Sigmoid colon (tissue), 7 donors: ENCODE results near the gene TSPEAR. TPM values are rescaled to one million over a fixed set of nuclear protein-coding genes. Genes with fewer than 3 reads are reported as not detected.
"Not testable (repeated sequence)": the region's sequence is repeated elsewhere in the genome, so short reads cannot be mapped to it uniquely, and the experiment has no call there.

ENCODE experiments used
- DNase-seq: peaks from one replicate; pipeline ENCODE4 v3.0.0-alpha.2; 2019
- H3K27ac ChIP-seq, 4 donors: fragments of 200-600 bp; sonication (generic); one replicate each; pipeline ENCODE4 v1.5.1; 2016 to 2019; ENCODE audit warnings: mild to moderate bottlenecking in 1 of 4
- H3K27me3 ChIP-seq, 3 donors: fragments of 200-600 bp; sonication (generic); one replicate each; pipeline ENCODE4 v1.5.1; 2019; ENCODE audit warnings: mild to moderate bottlenecking in 1 of 3
- H3K36me3 ChIP-seq, 4 donors: fragments of 200-600 bp; sonication (generic); one replicate each; pipeline ENCODE4 v1.5.1; 2016 to 2019
- H3K4me1 ChIP-seq, 4 donors: fragments of 200-600 bp; sonication (generic); one replicate each; pipeline ENCODE4 v1.5.1; 2017 to 2019
- H3K4me3 ChIP-seq, 4 donors: fragments of 200-600 bp; sonication (generic); one replicate each; pipeline ENCODE4 v1.5.1; 2017 to 2019; ENCODE audit warnings: mild to moderate bottlenecking in 2 of 4, moderate library complexity in 1 of 4
- H3K9me3 ChIP-seq, 4 donors: fragments of 200-600 bp in 3 of 4; sonication (generic) in 3 of 4; one replicate each; pipeline versions ENCODE4 v1.5.1 to v1.6.1; 2013 to 2019
- EP300 ChIP-seq, 4 donors: sonication (generic); formaldehyde crosslinking; IDR thresholded peaks; one replicate each; pipeline ENCODE4 v1.6.1; 2017; ENCODE audit warnings: antibody characterized with exemption in 4 of 4
- POLR2A ChIP-seq, 2 donors: fragments of 450-650 bp; IDR thresholded peaks; one replicate each; pipeline ENCODE4 v1.6.1; 2016; ENCODE audit warnings: antibody characterized with exemption in 2 of 2, mild to moderate bottlenecking in 2 of 2, moderate library complexity in 2 of 2
- POLR2AphosphoS5 ChIP-seq, 4 donors: sonication (generic); formaldehyde crosslinking; IDR thresholded peaks; one replicate each; pipeline ENCODE4 v1.6.1; 2017; ENCODE audit warnings: antibody characterized with exemption in 4 of 4
- WGBS, 2 donors: extraction: QIAGEN DNeasy Blood & Tissue Kit; methylation state at CpG; one replicate each; pipeline ENCODE4 v1.1.7; 2013; 5-methylcytosine and 5-hydroxymethylcytosine counted together
- intact Hi-C: fragments of 100-400 bp; cut with DNase I; formaldehyde crosslinking; loops from one replicate; pipeline ENCODE4 v1.15.1; 2023
- polyA plus RNA-seq, 3 donors: library from polyadenylated mRNA; stranded (reverse); fragments of 200-250 nt; gene quantifications; one replicate each; pipeline ENCODE4 v1.2.3, GENCODE V29; 2013
- total RNA-seq, 4 donors: library from RNA; depleted of rRNA; stranded (reverse); fragments of >200 nt; gene quantifications; one replicate each; pipeline ENCODE4 v1.1.0, GENCODE V29; 2016
- TF ChIP-seq, protein P1 (sequence below), 4 experiments: fragments of 450-650 bp in 3 of 4; fragments of 200-600 bp in 1 of 4; IDR thresholded peaks; one replicate each; pipeline ENCODE4 v1.5.1; 2016 to 2019; ENCODE audit warnings: antibody characterized with exemption in 4 of 4, mild to moderate bottlenecking in 3 of 4, moderate library complexity in 2 of 4
- donor health status: healthy with polysubstance abuse.
- donor health status: Bipolar disorder and iron deficiency.
- donor health status: healthy.

Gene TSPEAR
- total and polyA plus RNA-seq, 7 donors = under 0.01 to 0.20 TPM; not detected in 5

GRCh38 chr21:44611551-44611950 lies 99.8 kb downstream of the TSPEAR start:
- WGBS, 2 donors = 77 to 88% methylated on average over 4 of the region's 4 CpGs
- DNase-seq = no peak
- no peaks in the 10 kb centered on the region for H3K4me1 ChIP-seq
- intact Hi-C loops = no loop called here
- TF ChIP-seq EP300 (IDR thresholded peaks at IDR 0.05) = no peak
- no peak for TF ChIP-seq POLR2AphosphoS5 (IDR thresholded peaks at IDR 0.05)
- TF ChIP-seq, protein P1, sequence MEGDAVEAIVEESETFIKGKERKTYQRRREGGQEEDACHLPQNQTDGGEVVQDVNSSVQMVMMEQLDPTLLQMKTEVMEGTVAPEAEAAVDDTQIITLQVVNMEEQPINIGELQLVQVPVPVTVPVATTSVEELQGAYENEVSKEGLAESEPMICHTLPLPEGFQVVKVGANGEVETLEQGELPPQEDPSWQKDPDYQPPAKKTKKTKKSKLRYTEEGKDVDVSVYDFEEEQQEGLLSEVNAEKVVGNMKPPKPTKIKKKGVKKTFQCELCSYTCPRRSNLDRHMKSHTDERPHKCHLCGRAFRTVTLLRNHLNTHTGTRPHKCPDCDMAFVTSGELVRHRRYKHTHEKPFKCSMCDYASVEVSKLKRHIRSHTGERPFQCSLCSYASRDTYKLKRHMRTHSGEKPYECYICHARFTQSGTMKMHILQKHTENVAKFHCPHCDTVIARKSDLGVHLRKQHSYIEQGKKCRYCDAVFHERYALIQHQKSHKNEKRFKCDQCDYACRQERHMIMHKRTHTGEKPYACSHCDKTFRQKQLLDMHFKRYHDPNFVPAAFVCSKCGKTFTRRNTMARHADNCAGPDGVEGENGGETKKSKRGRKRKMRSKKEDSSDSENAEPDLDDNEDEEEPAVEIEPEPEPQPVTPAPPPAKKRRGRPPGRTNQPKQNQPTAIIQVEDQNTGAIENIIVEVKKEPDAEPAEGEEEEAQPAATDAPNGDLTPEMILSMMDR (IDR thresholded peaks at IDR 0.05) = no peak
- TF ChIP-seq POLR2A (IDR thresholded peaks at IDR 0.05) = no peak
- H3K27ac ChIP-seq = no peak overlapping the region
- H3K27me3 ChIP-seq = peaks cover 0 to 18% (median 9%) of the 10 kb centered on the region in 3 donors
- no peak overlapping the region for H3K4me3 ChIP-seq
- H3K9me3 ChIP-seq = peaks cover 0 to 17% (median 2%) of the 10 kb centered on the region in 4 donors
- H3K36me3 ChIP-seq = no peaks in the 10 kb centered on the region

DNA sequence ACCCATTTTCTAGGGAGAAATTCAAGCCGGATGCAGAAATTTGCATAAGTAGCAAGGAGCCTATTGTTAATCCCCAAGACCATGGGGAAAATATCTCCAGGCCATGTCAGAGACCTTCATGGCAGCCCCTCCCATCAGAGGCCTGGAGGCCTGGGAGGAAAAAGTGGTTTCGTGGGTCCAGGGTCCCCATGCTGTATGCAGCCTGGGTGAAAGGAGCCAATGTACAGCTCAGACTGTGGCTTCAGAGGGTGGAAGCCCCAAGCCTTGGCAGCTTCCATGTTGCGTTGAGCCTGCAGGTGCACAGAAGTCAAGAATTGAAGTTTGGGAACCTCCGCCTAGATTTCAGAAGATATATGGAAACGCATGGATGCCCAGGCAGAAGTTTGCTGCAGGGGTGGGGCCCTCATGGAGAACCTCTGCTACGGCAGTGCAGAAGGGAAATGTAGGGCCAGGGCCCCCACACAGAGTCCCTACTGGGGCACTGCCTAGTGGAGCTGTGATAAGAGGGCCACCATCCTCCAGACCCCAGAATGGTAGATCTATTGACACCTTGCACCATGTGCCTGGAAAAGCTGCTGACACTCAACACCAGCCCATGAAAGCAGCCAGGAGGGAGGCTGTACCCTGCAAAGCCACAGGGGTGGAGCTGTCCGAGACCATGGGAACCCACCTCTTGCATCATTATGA lies 101.1 kb downstream of the TSPEAR start:
- Histone ChIP-seq H3K27me3 (peaks cover 0 to 18% (median 9%) of the 10 kb centered on the region in 3 donors), H3K9me3 (peaks cover 0 to 17% (median 2%) of the 10 kb centered on the region in 4 donors)
- H3K4me3 ChIP-seq, H3K4me1 ChIP-seq, DNase-seq, H3K36me3 ChIP-seq, intact Hi-C loops, H3K27ac ChIP-seq: not testable (repeated sequence)
- 94 to 96% methylated on average over 7 of the region's 7 CpGs for WGBS, 2 donors

DNA sequence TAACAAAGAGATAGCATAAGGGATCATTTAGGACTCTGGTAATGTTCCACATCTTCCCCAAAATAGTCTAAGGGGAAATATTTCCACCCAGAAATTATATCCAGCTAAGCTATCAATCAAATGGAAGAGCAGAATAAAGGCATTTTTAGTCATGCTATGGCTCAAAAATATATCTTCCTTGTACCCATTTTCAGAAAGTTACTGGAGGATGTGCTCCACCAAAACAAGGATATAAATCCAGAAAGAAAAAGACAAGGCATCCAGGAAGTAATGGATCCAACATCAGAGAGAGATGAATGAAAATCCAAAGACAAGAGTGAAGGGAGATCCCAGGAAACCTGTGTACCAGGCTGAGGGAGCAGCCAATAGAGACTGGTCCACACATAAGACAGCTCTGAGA lies 102.2 kb downstream of the TSPEAR start:
- TF ChIP-seq, protein P1 (IDR thresholded peaks at IDR 0.05) = no peak
- TF ChIP-seq POLR2AphosphoS5 (IDR thresholded peaks at IDR 0.05) = no peak
- TF ChIP-seq POLR2A (IDR thresholded peaks at IDR 0.05) = no peak
- no peak for TF ChIP-seq EP300 (IDR thresholded peaks at IDR 0.05)
- Histone ChIP-seq H3K9me3 (peaks cover 0 to 17% (median 2%) of the 10 kb centered on the region in 4 donors), H3K27me3 (peaks cover 0 to 18% (median 9%) of the 10 kb centered on the region in 3 donors), H3K4me1 (no peaks in the 10 kb centered on the region), H3K4me3 (no peak overlapping the region), H3K27ac (no peak overlapping the region), H3K36me3 (no peaks in the 10 kb centered on the region)
- intact Hi-C loops = no loop called here
- no peak for DNase-seq

GRCh38 chr21:44606495-44606894 lies 104.9 kb downstream of the TSPEAR start:
- no peak for DNase-seq

GRCh38 chr21:44603911-44604310 lies 107.5 kb downstream of the TSPEAR start:
- intact Hi-C loops = no loop called here
- Histone ChIP-seq H3K36me3 (no peaks in the 10 kb centered on the region), H3K4me3 (no peak overlapping the region), H3K4me1 (no peaks in the 10 kb centered on the region), H3K27me3 (peaks cover 0 to 39% (median 15%) of the 10 kb centered on the region in 3 donors), H3K9me3 (no peaks in the 10 kb centered on the region), H3K27ac (no peak overlapping the region)
- 80 to 86% methylated on average over 8 of the region's 8 CpGs for WGBS, 2 donors
- no peak for TF ChIP-seq POLR2A (IDR thresholded peaks at IDR 0.05)
- TF ChIP-seq POLR2AphosphoS5 (IDR thresholded peaks at IDR 0.05) = no peak
- TF ChIP-seq EP300 (IDR thresholded peaks at IDR 0.05) = no peak
- TF ChIP-seq, protein P1 (IDR thresholded peaks at IDR 0.05) = no peak
- DNase-seq = no peak

More at GRCh38 chr21:44606495-44606894, 104.9 kb downstream of the TSPEAR start:
- H3K9me3 ChIP-seq = peaks cover 0 to 15% (median 0%) of the 10 kb centered on the region in 4 donors
- no peak overlapping the region for H3K4me3 ChIP-seq
- no peak for TF ChIP-seq EP300 (IDR thresholded peaks at IDR 0.05)
- TF ChIP-seq, protein P1 (IDR thresholded peaks at IDR 0.05) = no peak
- TF ChIP-seq POLR2A (IDR thresholded peaks at IDR 0.05) = no peak
- TF ChIP-seq POLR2AphosphoS5 (IDR thresholded peaks at IDR 0.05) = no peak
- peaks cover 0 to 27% (median 11%) of the 10 kb centered on the region in 3 donors for H3K27me3 ChIP-seq
- no peaks in the 10 kb centered on the region for H3K36me3 ChIP-seq
- no peaks in the 10 kb centered on the region for H3K4me1 ChIP-seq
- intact Hi-C loops = no loop called here
- H3K27ac ChIP-seq = no peak overlapping the region
- WGBS, 2 donors = 78 to 81% methylated on average over 4 of the region's 4 CpGs
